Astrocyte of the hippocampus (primary cell): ENCODE results near the gene UBE2J1.
"Not testable (repeated sequence)": the region's sequence is repeated elsewhere in the genome, so short reads cannot be mapped to it uniquely, and the experiment has no call there.

Source experiments
- DNase-seq: peaks from one replicate; pipeline ENCODE4 v3.0.0; 2011; ENCODE audit warnings: low read depth, low spot score

The UBE2J1 gene

DNA sequence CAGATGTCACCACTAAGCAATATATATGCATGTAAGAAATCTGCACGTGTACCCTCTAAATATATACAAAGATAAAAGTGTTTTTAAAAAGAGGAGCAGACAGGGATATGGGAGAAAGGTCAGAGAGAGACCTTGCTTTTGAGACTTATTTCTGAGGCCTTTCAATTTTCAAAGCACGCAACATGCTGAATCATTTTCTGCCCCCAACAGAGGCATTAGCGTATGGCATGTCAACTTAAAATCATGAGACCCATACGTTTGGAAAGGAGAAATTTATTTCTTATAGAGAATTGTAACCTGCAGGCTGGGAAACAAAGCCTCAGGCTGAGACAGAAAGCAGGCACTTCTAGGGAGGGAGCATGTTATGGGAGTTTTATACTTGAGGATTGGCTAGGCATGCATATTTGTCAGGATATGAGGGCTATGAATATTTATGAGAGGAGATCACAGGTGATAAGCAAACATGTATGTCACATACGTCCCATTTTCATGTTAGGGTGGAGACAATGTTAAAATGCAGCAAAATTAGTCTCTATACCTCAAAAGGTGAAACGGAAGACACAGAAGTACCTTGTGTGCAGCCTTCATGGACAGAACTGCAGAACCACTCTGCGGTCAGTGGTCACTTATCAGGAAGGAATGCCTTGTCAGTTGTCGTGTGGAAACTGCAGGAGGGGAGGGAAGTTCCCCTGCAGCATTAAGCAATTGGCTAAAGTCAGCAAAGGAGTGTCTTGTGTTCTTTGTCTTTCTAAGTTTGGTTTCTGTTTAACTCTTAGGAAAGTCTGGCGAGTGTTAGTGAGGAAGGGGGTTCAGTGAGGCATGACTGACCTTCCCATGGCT, 31.2 kb downstream of the UBE2J1 start:
- no peak for DNase-seq

DNA sequence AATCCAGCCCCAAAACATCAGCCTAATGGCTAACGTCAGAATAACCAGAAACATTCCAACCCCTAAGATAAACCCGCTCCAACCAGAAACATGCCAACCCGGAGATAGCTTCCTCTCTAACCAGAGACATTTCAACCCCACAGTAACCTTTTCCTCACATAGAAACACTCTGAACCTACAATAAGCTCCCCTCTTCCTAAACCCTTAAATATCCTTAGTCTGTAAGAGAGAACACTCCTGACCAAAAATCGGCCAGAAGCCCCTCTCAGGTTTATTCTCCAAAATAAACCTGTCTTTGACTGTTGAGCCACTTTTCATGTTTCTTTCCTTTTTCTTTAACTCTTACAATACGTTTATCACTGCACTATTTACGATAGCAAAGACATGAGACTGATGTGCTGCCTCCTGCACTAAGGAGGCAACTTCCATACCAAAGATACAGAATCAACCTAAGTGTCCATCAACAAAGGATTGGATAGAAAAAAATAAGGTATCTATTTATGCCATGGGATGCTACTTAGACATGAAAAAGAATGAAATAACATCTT, 32.4 kb downstream of the UBE2J1 start:
- no peak for DNase-seq

DNA sequence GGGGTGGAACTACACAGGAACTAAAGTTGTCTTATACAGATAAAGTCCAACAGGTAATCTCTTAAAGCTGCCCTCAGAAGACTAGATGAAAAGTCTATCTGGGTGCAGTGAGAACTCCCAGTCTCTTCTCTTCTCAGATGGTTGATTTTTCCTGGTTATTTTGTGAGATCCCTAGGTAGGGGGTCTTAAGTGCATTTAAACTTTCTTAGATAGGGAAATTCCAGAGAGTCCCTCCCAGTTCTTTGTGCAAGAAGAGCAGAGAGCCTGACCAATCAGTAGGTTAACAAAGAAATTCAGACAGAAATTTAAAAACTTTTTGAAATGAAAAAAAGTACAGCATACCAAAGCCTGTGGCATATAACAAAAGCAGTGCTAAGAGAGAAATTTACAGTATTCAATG, 35.5 kb downstream of the UBE2J1 start:
- DNase-seq = no peak

DNA sequence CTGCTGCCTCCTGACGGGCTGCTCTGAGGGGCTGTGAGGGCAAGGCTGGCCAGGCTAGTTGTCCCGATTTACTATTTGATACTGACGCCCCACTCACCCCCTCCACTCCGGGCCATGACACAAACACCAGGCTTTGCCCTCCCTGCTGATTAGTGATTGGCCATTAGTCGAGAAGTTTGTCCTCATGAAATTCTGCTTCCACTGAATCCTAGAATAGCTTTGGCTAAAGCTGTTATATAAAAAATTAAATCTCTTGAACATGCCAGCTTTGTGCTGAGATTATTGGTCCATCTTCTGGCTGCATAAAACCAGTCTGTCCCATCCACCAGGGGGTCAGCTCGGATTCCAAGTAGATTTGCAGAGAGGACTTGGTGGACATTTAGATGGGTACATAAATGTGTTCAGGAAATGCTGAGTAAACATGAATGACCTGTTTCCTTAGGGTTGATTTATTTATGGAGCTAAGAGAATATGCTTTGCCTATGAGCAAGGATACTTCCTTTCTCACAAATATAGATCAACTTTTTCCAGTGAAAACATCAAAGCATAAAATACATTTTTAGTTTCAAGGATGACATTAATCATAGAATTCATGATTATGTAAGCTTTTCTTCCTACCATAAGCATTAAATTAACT, 37.2 kb downstream of the UBE2J1 start, which contains the start of gene GABRR2:
Gene GABRR2, minus strand, starts transcription at position 51 of the 637 bp plus-strand sequence. CDS start 134 bp downstream, outside the sequence.
- no peak for DNase-seq

DNA sequence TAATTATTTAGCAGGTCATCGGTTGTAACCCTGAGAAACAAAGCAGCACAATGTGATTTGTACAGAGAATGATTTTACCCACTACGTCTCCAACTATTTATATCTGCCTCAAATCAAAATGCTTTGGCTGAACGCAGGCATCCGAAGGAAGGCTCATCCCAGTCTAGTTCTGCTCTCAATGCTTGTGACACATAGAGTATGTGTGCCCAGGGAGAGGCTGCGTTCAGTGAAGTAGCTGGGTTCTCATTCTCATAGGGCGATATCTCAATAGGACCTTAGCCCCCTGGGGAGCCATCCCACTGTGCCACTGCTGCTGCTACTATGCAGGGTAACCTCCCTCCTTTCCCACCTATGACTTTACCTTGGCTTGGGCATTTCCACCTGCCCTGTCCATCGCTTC, 37.8 kb downstream of the UBE2J1 start:
- DNase-seq = no peak

DNA sequence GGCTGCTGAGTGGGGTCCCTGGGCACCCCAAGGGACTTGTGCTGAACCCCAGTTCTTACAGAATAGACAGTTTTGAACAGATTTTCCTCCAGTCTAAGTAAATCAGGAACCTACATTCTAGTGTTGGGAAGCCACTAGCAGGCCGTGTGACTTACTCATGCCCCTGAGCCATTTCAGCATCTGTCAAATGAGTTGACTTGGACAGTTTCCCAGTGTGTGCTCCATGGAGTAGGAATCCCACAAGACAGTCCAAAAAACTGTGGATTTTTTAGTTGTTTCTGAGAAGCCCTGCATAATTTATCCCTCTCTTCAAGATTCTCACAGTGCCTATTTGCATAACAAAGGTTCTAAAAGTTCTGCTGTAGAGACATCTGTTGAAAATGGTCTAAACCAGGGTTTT, 39.5 kb downstream of the UBE2J1 start:
- DNase-seq = peak; percentile 95

DNA sequence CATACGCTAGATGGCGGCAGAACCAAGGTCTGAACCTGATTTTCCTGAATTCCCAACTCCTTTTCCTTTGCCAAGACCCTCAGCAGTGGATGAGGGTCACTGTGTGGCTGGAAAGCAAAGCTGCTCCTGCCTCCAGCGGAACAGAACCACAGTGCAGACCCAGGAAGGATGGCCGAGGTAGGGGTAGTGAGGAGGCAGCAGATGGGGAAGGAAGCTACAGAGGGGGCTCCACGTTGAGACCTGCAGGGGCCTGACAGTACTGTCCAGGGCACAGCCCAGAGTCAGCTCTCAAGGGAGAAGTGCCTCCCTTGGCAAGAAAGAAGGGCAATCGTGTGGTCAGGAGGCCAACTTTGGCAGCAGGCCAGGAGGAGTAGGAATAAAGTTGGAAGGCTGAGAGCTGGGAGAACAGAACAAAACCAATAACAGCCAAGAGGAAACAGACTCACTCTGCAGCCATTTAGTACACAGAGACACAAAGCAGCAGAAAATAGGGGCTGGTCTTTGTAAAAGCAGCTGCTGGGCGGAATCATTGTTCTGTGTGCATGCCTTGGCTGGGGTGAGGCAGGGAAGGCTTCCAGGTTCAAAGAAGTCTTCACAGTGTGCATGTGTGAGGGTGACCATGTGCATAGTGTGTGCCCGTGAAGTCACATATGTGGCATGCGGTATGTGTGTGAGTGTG, 40.5 kb downstream of the UBE2J1 start:
- DNase-seq = peak; percentile 87

DNA sequence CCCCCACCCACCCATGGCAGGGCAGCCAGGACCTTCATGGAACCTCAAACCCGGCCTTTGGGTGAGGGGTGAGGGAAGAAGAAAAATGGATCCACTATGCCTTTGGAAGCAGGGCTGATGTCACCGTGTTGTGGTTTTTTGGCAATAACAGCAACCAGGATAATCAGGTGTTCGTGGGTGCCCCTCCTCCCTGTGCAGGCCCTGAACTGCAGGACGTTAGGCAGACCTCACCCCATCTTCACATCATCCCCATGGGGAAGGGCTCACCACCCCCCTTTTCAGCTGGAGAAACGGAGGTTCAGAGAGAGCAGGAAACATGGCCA, 41.0 kb downstream of the UBE2J1 start:
- DNase-seq = no peak

DNA sequence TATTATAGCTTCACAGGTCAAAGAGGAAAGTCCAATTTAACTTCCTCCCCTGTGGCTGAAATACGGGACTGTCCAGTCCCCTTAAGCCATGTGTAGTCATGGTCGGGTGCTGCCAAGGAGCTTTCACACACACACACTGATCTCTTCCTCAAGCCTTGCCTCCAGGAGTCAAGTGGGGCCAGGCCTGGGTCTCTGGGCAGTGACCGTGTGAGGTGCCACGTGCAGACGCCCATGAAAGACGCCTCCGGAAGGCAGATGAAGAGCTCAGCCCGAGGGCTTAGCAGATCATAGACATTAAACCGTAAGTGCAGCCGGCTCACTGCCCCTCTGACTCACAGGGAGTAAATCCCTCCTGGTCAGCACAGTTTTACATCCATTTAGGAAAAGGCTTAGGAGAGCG, 41.6 kb downstream of the UBE2J1 start:
- DNase-seq = peak; percentile 46

DNA sequence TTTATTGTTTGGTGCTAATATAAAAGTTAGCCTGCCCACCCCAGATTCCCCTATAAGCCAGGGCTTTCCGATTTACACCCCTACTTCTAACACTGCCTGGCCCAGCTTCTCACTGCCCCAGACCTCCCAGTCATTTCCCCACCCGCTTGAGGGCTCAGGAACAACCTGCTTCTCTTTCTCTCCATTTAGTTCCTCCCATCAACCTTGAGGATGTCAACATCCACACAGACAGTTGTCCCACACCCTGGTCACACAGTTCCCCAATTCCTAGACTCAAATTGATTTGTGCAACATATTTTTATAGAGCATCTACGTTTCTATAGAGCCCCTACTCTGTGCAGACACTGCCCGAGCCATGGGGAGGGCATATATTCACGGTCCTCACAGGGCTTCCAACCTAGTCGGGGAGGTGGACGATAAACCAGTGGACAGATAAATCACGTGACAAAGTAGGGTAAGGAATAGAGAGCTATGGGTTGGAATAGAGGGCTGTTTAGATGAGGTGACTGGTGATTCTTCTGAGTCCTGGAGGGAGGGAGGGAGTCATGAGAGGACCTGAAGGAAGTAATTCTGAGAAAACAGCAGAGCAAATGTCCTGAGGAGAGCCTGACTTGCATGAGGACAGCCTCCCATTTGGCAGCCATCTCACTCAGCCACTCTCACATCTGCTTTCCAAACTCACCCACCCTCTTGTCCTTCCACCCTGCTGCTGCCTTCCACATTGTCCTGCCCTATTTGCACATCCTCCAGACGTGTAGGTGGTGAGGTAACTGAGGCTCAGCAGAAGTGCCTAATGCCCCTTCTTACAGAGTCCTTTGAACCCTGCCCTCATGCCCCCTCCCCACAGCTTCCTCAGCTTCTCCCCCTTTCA, 43.8 kb downstream of the UBE2J1 start:
- no peak for DNase-seq

DNA sequence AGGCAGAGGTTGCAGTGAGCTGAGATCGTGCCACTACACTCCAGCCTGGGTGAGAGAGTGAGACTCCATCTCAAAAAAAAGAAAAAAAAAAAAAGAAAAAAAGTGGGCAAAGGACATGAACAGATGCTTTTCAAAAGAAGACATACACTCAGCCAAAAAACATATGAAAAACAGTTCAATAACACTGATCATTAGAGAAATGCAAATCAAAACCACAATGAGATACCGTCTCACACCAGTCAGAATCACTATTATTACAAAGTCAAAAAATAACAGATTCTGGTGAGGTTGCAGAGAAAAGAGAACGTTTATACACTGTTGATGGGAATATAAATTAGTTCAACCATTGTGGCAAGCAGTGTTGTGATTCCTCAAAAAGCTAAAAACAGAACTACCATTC, 48.0 kb downstream of the UBE2J1 start:
- not testable (repeated sequence) for DNase-seq

DNA sequence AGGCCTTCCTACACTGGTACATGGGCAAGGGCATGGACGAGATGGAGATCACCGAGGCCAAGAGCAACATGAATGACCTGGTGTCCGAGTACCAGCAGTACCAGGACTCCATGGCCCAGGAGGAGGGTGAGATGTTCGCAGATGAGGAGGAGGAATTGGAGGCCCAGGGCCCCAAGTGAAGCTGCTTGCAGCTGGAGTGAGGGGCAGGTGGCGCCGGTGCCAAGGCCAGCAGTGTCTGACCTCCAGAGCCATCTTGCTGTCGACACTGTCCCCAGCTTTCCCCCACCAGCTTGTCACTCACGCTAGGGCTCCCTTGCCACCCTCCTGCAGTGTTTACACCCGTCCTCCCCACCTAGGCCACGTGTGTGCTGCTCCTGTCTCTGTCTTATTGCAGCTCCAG, 49.6 kb downstream of the UBE2J1 start:
- no peak for DNase-seq

DNA sequence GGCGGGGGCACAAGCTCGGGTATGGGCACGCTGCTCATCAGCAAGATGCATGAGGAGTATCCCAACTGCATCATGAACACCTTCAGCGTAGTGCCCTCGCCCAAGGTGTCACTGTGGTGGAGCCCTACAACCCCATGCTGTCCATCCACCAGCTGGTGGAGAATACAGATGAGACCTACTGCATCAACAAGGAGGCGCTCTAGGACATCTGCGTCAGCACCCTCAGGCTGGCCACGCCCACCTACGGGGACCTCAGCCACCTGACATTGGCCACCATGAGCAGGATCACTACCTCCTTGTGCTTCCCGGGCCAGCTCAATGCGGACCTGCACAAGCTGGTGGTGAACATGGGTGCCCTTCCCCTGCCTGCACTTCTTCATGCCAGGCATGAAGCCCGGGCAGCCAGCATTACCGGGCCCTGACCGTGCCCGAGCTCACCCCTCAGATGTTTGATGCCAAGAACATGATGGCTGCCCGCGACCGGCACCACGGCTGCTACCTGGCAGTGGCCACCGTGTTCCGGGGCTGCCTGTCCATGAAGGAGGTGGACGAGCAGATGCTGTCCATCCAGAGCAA, 50.2 kb downstream of the UBE2J1 start:
- DNase-seq = no peak

DNA sequence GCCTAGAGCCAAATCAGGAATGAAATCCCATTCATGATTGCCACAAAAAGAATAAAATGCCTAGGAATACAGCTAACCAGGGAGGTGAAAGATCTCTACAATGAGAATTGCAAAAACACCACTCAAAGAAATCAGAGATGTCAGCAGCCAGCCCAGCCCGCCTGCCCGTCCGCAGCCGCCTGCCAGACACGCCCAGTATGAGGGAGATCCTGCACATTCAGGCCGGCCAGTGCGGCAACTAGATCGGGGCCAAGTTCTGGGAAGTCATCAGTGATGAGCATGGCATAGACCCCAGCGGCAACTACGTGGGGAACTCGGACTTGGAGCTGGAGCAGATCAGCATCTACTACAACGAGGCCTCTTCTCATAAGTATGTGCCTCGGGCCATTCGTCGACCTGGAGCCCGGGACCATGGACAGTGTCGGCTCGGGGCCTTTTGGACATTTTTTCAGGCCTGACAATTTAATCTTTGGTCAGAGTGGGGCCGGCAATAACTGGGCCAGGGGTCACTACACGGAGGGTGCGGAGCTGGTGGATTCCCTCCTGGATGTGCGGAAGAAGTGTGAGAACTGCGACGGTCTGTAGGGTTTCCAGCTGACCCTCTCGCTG, 50.8 kb downstream of the UBE2J1 start:
- no peak for DNase-seq

DNA sequence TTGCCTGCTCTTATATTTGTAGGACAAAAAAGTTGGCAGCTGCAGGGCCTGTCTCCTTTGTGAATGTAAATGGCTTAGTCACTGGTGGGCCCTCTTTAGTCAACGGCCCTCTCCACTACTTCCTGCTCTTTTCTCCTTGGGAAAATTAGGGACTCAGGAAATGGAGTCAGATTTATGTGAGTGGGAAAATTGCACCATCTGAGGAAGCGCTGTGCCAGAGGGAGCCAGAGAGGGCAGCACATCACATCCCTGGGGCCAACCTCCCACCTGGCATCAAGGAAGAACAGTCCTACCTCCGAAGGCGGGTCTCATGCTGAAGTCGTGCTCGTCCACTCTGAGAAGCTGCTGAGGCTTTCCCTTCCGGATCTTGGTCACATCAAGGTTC, 53.1 kb downstream of the UBE2J1 start:
- DNase-seq = peak; percentile 30

DNA sequence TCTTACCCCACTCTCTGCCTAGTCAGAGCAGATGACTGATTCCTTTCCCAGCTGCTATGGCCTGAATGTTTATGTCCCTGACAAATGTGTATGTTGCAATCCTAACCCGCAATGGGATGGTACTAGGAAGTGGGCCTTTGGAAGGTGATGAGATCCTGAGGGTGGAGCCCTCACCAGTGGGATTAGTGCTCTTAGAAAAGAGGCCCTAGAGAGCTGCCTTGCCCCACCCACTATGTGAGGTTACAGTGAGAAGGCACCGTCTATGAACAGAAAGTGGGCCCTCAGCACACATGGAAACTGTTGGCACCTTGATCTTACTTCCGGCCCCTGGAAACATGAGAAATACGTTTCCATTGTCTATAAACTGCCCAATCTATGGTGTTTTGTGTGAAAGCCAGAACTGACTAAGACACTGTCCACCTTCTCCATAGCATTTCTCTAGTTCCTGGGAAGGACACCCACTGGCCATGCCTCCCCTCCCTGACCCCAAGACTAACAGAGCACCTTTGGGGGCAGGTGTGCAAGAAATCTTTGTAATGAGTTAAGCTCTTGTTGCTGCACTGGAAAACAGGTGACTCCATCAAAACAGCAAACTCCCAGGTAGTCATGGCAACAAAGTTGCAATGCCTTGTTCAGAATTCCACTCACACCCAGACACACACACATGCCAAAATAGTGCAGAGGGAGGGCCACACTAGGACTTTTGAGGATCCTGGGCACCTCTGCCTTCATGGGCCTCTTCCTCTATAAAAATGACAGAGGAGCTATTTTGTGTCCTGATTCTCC, 53.6 kb downstream of the UBE2J1 start:
- peak; percentile 48 for DNase-seq

DNA sequence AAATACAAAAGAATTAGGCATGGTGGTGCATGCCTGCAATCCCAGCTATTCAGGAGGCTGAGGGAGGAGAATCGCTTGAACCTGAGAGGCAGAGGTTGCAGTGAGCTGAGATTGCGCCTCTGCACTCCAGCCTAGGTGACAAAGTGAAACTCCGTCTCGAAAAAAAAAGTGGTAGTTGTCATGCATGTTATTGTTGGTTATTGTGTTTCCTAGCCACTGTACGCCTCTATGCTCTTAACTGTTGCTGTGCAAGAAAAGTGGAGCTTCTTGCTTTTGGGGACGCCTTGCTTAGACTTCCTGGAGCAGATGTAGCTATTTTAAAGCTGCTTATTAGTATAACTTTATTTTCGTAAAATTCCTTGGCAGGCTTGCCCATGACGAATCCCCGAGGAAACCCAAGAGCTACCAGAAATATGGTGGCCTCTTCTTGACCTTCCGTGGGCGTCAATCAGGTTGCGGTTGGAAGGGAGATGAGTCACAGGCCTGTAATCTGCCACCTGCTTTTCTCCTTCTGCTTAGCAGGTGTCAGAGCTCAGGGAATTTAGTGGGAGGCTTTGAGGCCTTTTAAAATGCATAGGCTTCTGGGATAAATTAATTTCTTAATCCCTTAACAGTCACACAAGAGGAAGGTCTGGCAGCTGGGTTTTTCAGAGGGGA, 54.7 kb downstream of the UBE2J1 start:
- DNase-seq = peak; percentile 96

DNA sequence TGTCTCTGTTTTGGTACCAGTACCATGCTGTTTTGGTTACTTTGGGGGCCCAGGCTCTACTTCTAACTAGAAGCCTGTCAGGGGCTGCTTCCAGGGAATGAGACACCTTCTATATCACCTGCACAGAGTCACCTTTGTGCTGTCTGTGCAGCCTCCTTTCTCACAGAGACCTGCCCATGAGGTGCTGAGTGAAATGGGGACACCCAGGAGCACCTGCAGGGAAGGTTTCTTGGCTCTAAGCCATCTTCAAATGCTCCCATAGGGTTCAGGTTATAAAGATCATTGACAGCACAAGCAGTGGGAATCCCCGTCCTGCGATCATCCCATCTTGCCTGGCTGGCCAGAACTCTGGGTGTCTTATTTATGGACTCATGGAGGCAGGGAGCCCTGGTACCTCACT, 56.5 kb downstream of the UBE2J1 start:
- no peak for DNase-seq

DNA sequence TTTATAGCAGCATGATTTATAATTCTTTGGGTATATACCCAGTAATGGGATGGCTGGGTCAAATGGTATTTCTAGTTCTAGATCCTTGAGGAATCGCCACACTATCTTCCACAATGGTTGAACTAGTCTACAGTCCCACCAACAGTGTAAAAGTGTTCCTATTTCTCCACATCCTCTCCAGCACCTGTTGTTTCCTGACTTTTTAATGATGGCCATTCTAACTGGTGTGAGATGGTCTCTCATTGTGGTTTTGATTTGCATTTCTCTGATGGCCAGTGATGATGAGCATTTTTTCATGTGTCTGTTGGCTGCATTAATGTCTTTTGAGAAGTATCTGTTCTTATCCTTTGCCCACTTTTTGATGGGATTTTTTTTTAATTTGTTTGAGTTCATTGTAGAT, 57.4 kb downstream of the UBE2J1 start:
- not testable (repeated sequence) for DNase-seq
